HG03575 (cell line): ENCODE measurements around the gene PRAMEF12.
"Not testable (repeated sequence)": the region's sequence is repeated elsewhere in the genome, so short reads cannot be mapped to it uniquely, and the experiment has no call there.

Source experiments
- ATAC-seq: cut with Tn5 transposase; IDR thresholded peaks from one replicate; pipeline ENCODE4 v1.9.1; 2021; ENCODE audit not compliant: unreplicated experiment, insufficient number of reproducible peaks, low FRiP score; ENCODE audit errors: extremely low read depth

PRAMEF12 gene

DNA sequence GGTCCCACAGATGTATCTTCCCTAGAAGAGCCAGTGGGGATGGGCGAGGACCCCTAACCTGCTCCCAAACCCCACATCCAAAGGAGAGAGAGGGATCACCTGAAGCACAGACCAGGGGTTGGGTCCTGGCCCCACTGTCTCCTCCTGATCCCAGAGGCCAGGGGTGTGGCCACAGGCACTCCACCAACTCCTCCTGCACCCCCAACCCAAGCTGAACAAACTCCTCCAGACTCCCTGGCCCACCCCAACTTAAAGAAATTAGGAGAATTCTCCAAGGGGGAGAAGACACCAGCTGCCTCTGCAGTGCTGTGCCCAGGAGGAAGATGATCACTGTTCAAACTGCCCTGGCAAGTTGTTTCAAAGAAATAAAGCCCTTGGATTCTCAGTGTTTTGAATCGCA lies 4.5 kb upstream of the PRAMEF12 start:
- no peak for ATAC-seq

- no peak for ATAC-seq
Measured at GRCh38 chr1:12769976-12770505, 3.5 kb upstream of the PRAMEF12 start.

DNA sequence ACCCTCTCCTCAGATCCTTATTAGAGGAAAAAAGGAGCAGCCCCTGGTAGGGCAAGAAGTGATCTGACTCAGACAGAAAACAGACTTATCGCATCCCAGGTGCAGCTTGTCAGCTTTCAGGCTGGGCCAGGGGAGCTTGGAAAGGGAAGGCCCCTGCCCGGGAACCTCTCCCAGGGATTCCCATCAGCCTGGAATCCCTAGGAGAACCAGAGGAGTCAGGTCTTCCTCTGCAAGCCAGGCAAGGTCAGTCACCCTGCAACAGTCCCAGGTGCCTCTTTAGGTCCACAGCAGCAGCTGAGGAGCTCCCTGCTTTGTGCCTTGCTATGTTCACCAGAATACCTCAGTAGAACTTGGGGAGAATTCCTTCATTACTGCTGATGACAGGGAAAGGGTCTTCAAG lies 2.9 kb upstream of the PRAMEF12 start:
- no peak for ATAC-seq

GRCh38 chr1:12771186-12771585 lies 2.4 kb upstream of the PRAMEF12 start:
- ATAC-seq = no peak

DNA sequence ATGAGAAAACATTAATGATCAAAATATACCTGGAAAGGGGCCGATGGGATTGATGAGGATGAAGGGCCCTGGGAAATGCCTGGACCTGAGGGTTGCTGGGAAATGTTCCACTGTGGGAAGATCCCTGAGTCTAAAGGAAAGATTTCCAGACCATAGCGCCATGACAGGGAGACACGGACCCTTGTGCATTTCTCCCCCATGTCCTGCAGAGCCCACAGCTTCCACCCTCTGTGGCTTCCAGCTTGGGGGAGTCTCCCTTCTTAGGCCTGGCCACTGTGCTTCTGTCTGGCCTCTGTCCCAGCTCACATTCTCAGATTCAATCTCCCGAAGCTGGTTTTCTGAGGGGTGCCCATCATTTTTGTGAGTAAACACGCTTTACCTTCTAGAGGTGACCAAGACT lies 1.0 kb upstream of the PRAMEF12 start:
- no peak for ATAC-seq

DNA sequence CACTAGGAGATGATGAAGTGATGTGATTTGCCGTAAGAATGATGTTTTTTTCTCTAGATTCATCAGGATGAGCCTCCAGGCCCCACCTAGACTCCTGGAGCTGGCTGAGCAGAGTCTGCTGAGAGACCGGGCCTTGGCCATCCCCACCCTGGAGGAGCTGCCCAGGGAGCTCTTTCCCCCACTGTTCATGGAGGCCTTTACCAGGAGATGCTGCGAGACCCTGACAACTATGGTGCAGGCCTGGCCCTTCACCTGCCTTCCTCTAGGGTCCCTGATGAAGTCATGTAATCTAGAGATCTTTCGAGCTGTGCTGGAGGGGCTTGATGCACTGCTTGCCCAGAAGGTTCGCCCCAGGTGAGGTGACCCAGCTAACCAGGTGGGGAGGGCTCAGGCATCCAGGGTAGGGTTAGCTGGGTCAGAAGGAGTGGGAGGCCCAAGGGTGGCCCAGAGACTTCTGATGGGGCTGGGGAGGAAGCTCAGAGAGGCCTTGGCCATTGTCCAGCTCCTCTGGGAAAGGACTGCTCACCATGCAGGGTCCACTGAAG lies 1.3 kb downstream of the PRAMEF12 start:
- no peak for ATAC-seq

GRCh38 chr1:12775443-12775842 lies 1.9 kb downstream of the PRAMEF12 start:
- no peak for ATAC-seq

- no peak for ATAC-seq
Measured at GRCh38 chr1:12776801-12777557, 3.4 kb downstream of the PRAMEF12 start.

DNA sequence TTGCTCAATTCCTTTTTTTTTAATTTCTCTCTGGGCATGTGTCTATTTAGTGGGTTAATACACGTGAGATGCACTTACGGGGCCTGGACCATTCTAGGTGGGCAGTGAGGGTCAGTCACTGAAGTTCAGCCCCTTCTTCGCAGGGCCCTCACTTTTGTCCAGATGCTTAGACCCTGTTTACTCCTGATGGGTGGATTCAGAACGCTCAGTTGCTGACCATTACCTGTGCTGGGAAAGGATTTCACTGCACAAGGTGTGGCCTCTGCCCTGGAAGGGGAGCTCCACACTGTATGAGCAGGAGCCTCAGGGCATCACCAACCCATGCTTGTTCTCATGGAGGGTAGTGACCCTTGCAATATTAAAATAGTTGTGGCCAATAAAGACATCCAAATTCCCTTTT lies 4.5 kb downstream of the PRAMEF12 start:
- no peak for ATAC-seq

GRCh38 chr1:12778907-12779306 lies 5.4 kb downstream of the PRAMEF12 start:
- no peak for ATAC-seq

GRCh38 chr1:12781488-12781887 lies 8.0 kb downstream of the PRAMEF12 start:
- not testable (repeated sequence) for ATAC-seq

DNA sequence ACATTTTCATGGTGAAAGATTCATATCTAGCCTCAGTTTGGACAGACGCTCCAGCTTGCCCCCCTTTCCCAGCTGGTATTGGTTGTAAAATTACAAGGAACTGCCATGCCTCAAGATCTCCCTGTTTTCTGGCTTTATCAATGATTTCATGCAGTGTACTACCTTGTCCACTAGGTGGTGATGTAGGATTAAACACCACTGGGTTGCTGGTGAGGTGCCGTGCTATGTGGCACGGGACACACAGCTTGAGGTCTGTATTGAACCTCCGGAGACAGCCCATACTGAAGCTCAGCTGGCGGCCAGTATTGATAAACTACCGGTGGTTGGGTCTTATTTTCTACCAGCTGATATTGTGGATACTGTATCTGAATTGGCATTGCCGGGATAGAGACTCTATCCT lies 10.2 kb downstream of the PRAMEF12 start:
- ATAC-seq = not testable (repeated sequence)

DNA sequence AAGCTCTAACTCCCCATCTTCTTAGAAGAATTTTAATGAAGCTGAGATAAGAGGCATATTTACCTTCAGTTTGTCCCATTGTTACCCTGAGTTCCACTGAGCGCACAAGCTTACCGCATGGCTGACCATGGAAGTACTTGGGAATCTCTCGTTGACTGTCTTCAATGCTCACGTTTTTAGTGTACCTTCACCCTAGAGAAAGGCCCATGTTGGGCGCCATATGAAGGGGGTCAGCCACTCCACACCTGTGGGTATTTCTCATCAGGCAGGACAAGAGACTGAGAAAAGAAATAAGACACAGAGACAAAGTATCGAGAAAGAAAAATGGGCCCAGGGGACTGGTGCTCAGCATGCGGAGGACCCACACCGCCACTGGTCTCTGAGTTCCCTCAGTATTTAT lies 11.2 kb downstream of the PRAMEF12 start:
- ATAC-seq = not testable (repeated sequence)

GRCh38 chr1:12791097-12791496 lies 17.6 kb downstream of the PRAMEF12 start, which contains the start of gene PRAMEF1:
PRAMEF1 (plus strand) TSS chr1:12791397; CDS start chr1:12793228, 1,831 bp downstream.
- not testable (repeated sequence) for ATAC-seq

- no peak for ATAC-seq
Measured at GRCh38 chr1:12798911-12799310, 25.4 kb downstream of the PRAMEF12 start.

GRCh38 chr1:12799730-12800129 lies 26.2 kb downstream of the PRAMEF12 start:
- ATAC-seq = no peak

GRCh38 chr1:12809933-12810332 lies 36.4 kb downstream of the PRAMEF12 start:
- no peak for ATAC-seq

GRCh38 chr1:12810691-12811408 lies 37.3 kb downstream of the PRAMEF12 start:
- ATAC-seq = no peak

- no peak for ATAC-seq
Measured at GRCh38 chr1:12811409-12811784, 37.9 kb downstream of the PRAMEF12 start.

DNA sequence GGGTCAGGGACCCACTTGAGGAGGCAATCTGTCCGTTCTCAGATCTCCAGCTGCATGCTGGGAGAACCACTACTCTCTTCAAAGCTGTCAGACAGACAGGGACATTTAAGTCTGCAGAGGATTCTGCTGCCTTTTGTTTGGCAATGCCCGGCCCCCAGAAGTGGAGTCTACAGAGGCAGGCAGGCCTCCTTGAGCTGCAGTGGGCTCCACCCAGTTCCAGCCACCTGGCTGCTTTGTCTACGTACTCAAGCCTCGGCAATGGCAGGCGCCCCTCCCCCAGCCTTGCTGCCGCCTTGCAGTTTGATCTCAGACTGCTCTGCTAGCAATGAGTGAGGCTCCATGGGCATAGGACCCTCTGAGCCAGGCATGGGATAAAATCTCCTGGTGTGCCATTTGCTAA lies 45.5 kb downstream of the PRAMEF12 start:
- ATAC-seq = not testable (repeated sequence)
